WTC11 (cell line): Measurements from ENCODE around the gene RENBP. TPM values are rescaled to one million over a fixed set of nuclear protein-coding genes. Genes with fewer than 3 reads are reported as not detected.

Experiments
- ATAC-seq: fragments of 200-7000 bp; cut with Tn5 transposase; 2 replicates; pipeline ENCODE4 v1.10.0; 2021; ENCODE audit warnings: mild to moderate bottlenecking, moderate library complexity
- CTCF ChIA-PET: fragments of 300-600 bp; sonication (Branson Sonifier 250); formaldehyde crosslinking; loops from one replicate; lab custom pipeline; 2021; ENCODE audit warnings: antibody characterized with exemption; lab: Charles Lee
- POLR2A ChIA-PET: fragments of 350-600 bp; sonication (Branson Sonifier 250); formaldehyde crosslinking; loops from one replicate; lab custom pipeline; 2021; ENCODE audit warnings: antibody characterized with exemption; lab: Charles Lee
- DNase-seq: peaks from one replicate; pipeline ENCODE4 v3.0.0; 2021; ENCODE audit warnings: low spot score
- H3K27ac Mint-ChIP-seq: 2 replicates; pipeline ENCODE4 v1.8.0; 2021; ENCODE audit warnings: mixed read lengths
- H3K27me3 Mint-ChIP-seq: 2 replicates; pipeline ENCODE4 v1.8.0; 2021; ENCODE audit warnings: low read depth, mild to moderate bottlenecking, moderate library complexity, mixed read lengths
- H3K36me3 Mint-ChIP-seq: 2 replicates; pipeline ENCODE4 v1.8.0; 2021; ENCODE audit warnings: mixed read lengths
- H3K4me1 Mint-ChIP-seq: 2 replicates; pipeline ENCODE4 v1.8.0; 2022; ENCODE audit warnings: mixed read lengths
- H3K4me3 Mint-ChIP-seq: 2 replicates; pipeline ENCODE4 v1.8.0; 2021; ENCODE audit warnings: mild to moderate bottlenecking, moderate library complexity, mixed read lengths
- H3K9me3 Mint-ChIP-seq: 2 replicates; pipeline ENCODE4 v1.8.0; 2021; ENCODE audit warnings: mixed read lengths
- CREM ChIP-seq: sonication (generic); formaldehyde crosslinking; IDR thresholded peaks from 2 replicates; pipeline ENCODE4 v1.8.1; 2022; ENCODE audit warnings: mild to moderate bottlenecking, missing genetic modification reagents, moderate library complexity
- ESRRA ChIP-seq: sonication (generic); formaldehyde crosslinking; IDR thresholded peaks from 2 replicates; pipeline ENCODE4 v1.8.1; 2022; ENCODE audit warnings: mild to moderate bottlenecking, missing genetic modification reagents, borderline replicate concordance
- FOXJ3 ChIP-seq: sonication (generic); formaldehyde crosslinking; IDR thresholded peaks from 2 replicates; pipeline ENCODE4 v1.9.0; 2021; ENCODE audit warnings: missing genetic modification reagents, mild to moderate bottlenecking, borderline replicate concordance
- FOXP1 ChIP-seq: sonication (generic); formaldehyde crosslinking; IDR thresholded peaks from 2 replicates; pipeline ENCODE4 v1.8.0; 2022; ENCODE audit warnings: missing genetic modification reagents, mild to moderate bottlenecking, moderate library complexity, borderline replicate concordance
- GRHL2 ChIP-seq: fragments of 250-450 bp; sonication (Bioruptor Pico); IDR thresholded peaks from 2 replicates; pipeline ENCODE4 v1.8.0; 2022; ENCODE audit warnings: mild to moderate bottlenecking, moderate library complexity; ENCODE audit not compliant: insufficient replicate concordance, severe bottlenecking
- HMGA2 ChIP-seq: fragments of 250-450 bp; sonication (Bioruptor Pico); IDR thresholded peaks from 2 replicates; pipeline ENCODE4 v1.4.0; 2021; ENCODE audit warnings: mild to moderate bottlenecking, moderate library complexity
- IRF1 ChIP-seq: sonication (generic); formaldehyde crosslinking; IDR thresholded peaks from 2 replicates; pipeline ENCODE4 v1.8.0; 2023; ENCODE audit warnings: missing genetic modification reagents
- MLX ChIP-seq: sonication (generic); formaldehyde crosslinking; IDR thresholded peaks from 2 replicates; pipeline ENCODE4 v1.8.1; 2023; ENCODE audit warnings: mild to moderate bottlenecking, missing genetic modification reagents, moderate library complexity
- MXD4 ChIP-seq: fragments of 250-450 bp; sonication (Bioruptor Pico); IDR thresholded peaks from 2 replicates; pipeline ENCODE4 v1.8.0; 2021; ENCODE audit warnings: mild to moderate bottlenecking, moderate library complexity, borderline replicate concordance
- MYBL2 ChIP-seq: sonication (generic); formaldehyde crosslinking; IDR thresholded peaks from 2 replicates; pipeline ENCODE4 v1.8.1; 2023; ENCODE audit warnings: mild to moderate bottlenecking, moderate library complexity, missing genetic modification reagents
- PRRX2 ChIP-seq: fragments of 250-450 bp; sonication (Bioruptor Pico); IDR thresholded peaks from 2 replicates; pipeline ENCODE4 v1.8.0; 2021; ENCODE audit warnings: mild to moderate bottlenecking
- STAT6 ChIP-seq: sonication (generic); formaldehyde crosslinking; conservative IDR thresholded peaks from 2 replicates; pipeline ENCODE4 v1.8.1; 2023; ENCODE audit warnings: mild to moderate bottlenecking, low read depth, missing genetic modification reagents, moderate library complexity
- TEAD1 ChIP-seq: sonication (generic); formaldehyde crosslinking; IDR thresholded peaks from 2 replicates; pipeline ENCODE4 v1.8.0; 2022; ENCODE audit warnings: mild to moderate bottlenecking, missing genetic modification reagents
- TEAD4 ChIP-seq: sonication (generic); formaldehyde crosslinking; IDR thresholded peaks from 2 replicates; pipeline ENCODE4 v1.8.0; 2022; ENCODE audit warnings: mild to moderate bottlenecking, missing genetic modification reagents
- USF1 ChIP-seq: sonication (generic); formaldehyde crosslinking; IDR thresholded peaks from 2 replicates; pipeline ENCODE4 v1.8.0; 2022; ENCODE audit warnings: mild to moderate bottlenecking, missing genetic modification reagents
- USF2 ChIP-seq: sonication (generic); formaldehyde crosslinking; IDR thresholded peaks from 2 replicates; pipeline ENCODE4 v1.8.1; 2023; ENCODE audit warnings: mild to moderate bottlenecking, missing genetic modification reagents, moderate library complexity
- ZMAT4 ChIP-seq: fragments of 250-450 bp; sonication (Bioruptor Pico); IDR thresholded peaks from 2 replicates; pipeline ENCODE4 v1.9.0; 2021; ENCODE audit warnings: mild to moderate bottlenecking
- ZNF121 ChIP-seq: sonication (generic); formaldehyde crosslinking; IDR thresholded peaks from 2 replicates; pipeline ENCODE4 v1.8.0; 2023; ENCODE audit warnings: missing genetic modification reagents
- ZNF263 ChIP-seq: sonication (generic); formaldehyde crosslinking; IDR thresholded peaks from 2 replicates; pipeline ENCODE4 v1.8.1; 2022; ENCODE audit warnings: low read depth, mild to moderate bottlenecking, moderate library complexity, missing genetic modification reagents
- ZNF317 ChIP-seq: sonication (generic); formaldehyde crosslinking; IDR thresholded peaks from 2 replicates; pipeline ENCODE4 v1.8.1; 2023; ENCODE audit warnings: low read depth, mild to moderate bottlenecking, moderate library complexity, missing genetic modification reagents, borderline replicate concordance
- ZNF396 ChIP-seq: fragments of 250-450 bp; sonication (Bioruptor Pico); IDR thresholded peaks from 2 replicates; pipeline ENCODE4 v1.8.0; 2021; ENCODE audit warnings: mild to moderate bottlenecking, moderate library complexity, borderline replicate concordance
- ZNF416 ChIP-seq: fragments of 250-450 bp; sonication (Bioruptor Pico); IDR thresholded peaks from 2 replicates; pipeline ENCODE4 v1.9.0; 2021; ENCODE audit warnings: mild to moderate bottlenecking, inconsistent platforms
- total RNA-seq: library from RNA; stranded (reverse); gene quantifications from 3 replicates; pipeline ENCODE4 v1.2.3, GENCODE V29; 2021

The RENBP gene
- total RNA-seq, 1 experiment from 2014 or later: 14.0 TPM

GRCh38 chrX:153931748-153932147 is 12.7 kb downstream of the RENBP start:
- ATAC-seq: no peak
- Mint-ChIP-seq H3K4me3 (no peak overlapping the region), H3K27me3 (no peaks in the 10 kb centered on the region), H3K27ac (no peak overlapping the region), H3K36me3 (peaks cover 6% of the 10 kb centered on the region), H3K4me1 (peaks cover 14% of the 10 kb centered on the region), H3K9me3 (no peaks in the 10 kb centered on the region)
- ChIA-PET CTCF (no interaction called here), POLR2A (no interaction called here)
- TF ChIP-seq PRRX2 (no peak), CREM (CRISPR knock-in tag) (no peak), ZNF263 (no peak), USF1 (CRISPR knock-in tag) (no peak), IRF1 (CRISPR knock-in tag) (no peak), MLX (CRISPR knock-in tag) (no peak), GRHL2 (CRISPR knock-in tag) (no peak), HMGA2 (CRISPR knock-in tag) (no peak), ZNF416 (CRISPR knock-in tag) (no peak), STAT6 (CRISPR knock-in tag) (no peak), ZMAT4 (CRISPR knock-in tag) (no peak), ZNF317 (no peak), MXD4 (CRISPR knock-in tag) (no peak), USF2 (no peak)
- no peak for DNase-seq

GRCh38 chrX:153931151-153931550 is 13.3 kb downstream of the RENBP start:
- Mint-ChIP-seq H3K4me1 (peaks cover 14% of the 10 kb centered on the region), H3K36me3 (peaks cover 6% of the 10 kb centered on the region), H3K4me3 (no peak overlapping the region), H3K27ac (no peak overlapping the region), H3K9me3 (no peaks in the 10 kb centered on the region), H3K27me3 (no peaks in the 10 kb centered on the region)
- CTCF ChIA-PET: no interaction called here
- DNase-seq (no peak), ATAC-seq (no peak)
- POLR2A ChIA-PET: no interaction called here
- TF ChIP-seq MLX (CRISPR knock-in tag): no peak
- no peak for TF ChIP-seq MYBL2
- no peak for TF ChIP-seq ZNF121 (CRISPR knock-in tag)
- TF ChIP-seq FOXJ3 (CRISPR knock-in tag): no peak
- TF ChIP-seq PRRX2: no peak
- TF ChIP-seq ESRRA: no peak
- TF ChIP-seq TEAD4 (CRISPR knock-in tag): no peak
- TF ChIP-seq TEAD1 (CRISPR knock-in tag): no peak
- TF ChIP-seq FOXP1: no peak
- no peak for TF ChIP-seq ZNF396 (CRISPR knock-in tag)
